22Rv1 (cell line): ENCODE measurements around the gene PHRF1.

Experiments used
- CTCF ChIP-seq: fragments of 450-650 bp; IDR thresholded peaks from 2 replicates; pipeline ENCODE4 v1.5.1; 2017; ENCODE audit warnings: mild to moderate bottlenecking
- ZFX ChIP-seq: fragments of 450-650 bp; IDR thresholded peaks from 2 replicates; pipeline ENCODE4 v1.6.1; 2017; ENCODE audit warnings: antibody characterized with exemption, borderline replicate concordance

- TF ChIP-seq CTCF (no peak), ZFX (no peak)
Observed at GRCh38 chr11:551596-551995, 24.7 kb upstream of the PHRF1 start.
